ENCODE data around the gene BATF.
"Not testable (repeated sequence)": the region's sequence is repeated elsewhere in the genome, so short reads cannot be mapped to it uniquely, and the experiment has no call there.

BATF gene, protein sequence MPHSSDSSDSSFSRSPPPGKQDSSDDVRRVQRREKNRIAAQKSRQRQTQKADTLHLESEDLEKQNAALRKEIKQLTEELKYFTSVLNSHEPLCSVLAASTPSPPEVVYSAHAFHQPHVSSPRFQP

DNA sequence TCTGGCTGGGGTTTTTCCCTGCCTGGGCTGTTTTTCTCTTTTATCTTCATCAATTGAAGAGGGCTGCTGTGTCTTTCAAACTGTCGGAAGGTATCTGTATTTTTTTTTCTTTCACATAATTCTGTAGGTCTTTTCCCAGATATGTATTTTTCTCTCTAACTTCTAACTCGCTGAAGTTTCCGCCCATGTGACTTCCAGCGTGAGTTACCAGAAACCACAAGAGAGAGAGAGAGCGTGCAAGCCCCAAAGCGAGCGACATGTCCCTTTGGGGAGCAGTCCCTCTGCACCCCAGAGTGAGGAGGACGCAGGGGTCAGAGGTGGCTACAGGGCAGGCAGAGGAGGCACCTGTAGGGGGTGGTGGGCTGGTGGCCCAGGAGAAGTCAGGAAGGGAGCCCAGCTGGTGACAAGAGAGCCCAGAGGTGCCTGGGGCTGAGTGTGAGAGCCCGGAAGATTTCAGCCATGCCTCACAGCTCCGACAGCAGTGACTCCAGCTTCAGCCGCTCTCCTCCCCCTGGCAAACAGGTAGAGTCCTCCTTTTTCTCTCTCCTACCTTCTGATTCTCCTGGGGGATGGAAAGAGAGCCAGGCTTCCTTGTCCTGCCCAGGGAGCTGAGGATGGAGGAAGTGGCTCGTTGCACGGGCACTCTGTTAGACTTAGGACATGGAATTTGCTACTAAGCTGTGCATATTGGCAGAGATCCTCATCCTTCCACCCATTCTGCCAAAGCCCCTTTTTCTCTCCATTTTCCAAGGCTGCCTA lies at the start of gene BATF:
Gene BATF (plus strand): TSS at position 246 of the 759 bp plus-strand sequence. CDS start 214 bp downstream, at position 460.
- TF ChIP-seq POLR2A (IDR thresholded peaks at IDR 0.05; ENCODE audit: low read length) = peak; percentile 67
- no peak for TF ChIP-seq GATA1 (IDR thresholded peaks at IDR 0.05; ENCODE audit: low read depth, low read length)
- DNase-seq = peak; percentile 17 to 33

DNA sequence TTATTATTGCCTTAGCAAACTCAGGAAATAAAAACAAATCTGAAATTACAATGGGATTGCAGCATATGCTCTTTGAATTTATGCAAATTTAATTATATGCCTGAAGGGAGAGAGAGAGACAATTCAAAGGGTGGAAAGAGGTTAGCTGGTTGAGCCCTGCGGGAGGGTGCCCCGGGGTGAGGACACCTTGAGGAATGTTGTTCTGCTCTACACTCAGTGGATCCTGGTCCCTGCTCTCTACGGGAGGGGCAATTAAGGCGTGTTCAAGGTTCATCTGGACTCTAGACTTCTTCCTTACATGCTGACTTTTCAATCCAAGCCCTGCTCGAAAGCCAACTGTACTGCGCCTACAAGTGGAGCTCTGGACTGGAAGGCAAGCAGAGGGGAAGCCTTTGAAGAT lies 48.1 kb upstream of the BATF start:
- DNase-seq = not testable (repeated sequence)

DNA sequence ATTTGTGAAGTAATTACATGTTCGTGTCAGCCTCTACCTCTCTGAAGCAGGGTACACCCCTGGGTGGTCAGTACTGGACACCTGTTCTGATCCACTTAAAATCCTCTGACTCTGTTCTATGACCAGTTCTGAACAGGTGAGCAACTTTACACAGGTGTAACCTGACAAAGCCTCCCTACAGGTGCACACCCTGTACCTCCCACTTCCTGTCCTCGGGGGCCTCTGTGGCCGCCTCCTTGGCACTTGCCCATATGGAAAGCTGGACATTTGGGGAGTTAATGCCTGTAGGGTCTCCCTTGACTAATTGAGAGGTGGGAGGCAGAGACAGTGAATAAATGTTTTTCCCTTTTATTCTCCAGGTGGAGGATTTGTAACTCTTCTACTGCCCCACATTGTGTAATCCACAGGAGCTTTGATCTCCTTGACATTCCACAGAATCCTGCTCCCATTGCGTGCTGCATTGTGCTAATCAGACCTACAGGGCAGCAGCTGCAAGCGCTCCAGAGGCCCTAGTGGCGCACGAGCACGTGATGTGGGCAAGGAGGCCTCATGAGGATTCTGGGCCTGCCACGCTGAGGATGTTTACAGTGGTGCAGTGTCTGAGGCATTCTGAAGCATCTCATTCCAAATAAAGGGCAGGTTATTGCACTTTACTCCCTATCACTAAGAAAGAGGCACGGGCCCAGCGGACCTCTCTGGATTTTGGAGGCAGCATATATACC lies 45.8 kb upstream of the BATF start:
- no peak for DNase-seq
- TF ChIP-seq GATA1 (IDR thresholded peaks at IDR 0.05; ENCODE audit: low read depth, low read length) (no peak), POLR2A (IDR thresholded peaks at IDR 0.05; ENCODE audit: low read length) (no peak)

DNA sequence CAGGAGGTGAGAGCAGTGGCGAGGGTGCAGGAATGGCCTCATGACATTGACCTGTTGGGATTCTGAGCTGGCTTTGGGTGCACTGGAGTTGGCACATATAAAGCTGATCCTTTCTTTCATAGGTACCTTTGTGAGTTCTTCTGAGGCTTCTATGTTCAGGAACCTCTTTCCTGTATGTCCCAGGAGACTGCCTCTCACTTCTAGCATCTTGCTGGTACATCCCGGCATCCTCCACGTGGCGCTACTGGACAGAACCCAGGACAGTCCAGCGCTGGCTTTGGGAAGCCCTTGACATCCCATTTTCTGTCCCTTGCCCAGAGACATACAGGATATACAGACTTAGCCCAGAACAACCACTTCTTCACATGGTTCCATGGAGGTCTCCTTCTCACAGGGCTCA lies 44.4 kb upstream of the BATF start:
- TF ChIP-seq POLR2A (IDR thresholded peaks at IDR 0.05; ENCODE audit: low read length) = no peak
- TF ChIP-seq GATA1 (IDR thresholded peaks at IDR 0.05; ENCODE audit: low read depth, low read length) = no peak

DNA sequence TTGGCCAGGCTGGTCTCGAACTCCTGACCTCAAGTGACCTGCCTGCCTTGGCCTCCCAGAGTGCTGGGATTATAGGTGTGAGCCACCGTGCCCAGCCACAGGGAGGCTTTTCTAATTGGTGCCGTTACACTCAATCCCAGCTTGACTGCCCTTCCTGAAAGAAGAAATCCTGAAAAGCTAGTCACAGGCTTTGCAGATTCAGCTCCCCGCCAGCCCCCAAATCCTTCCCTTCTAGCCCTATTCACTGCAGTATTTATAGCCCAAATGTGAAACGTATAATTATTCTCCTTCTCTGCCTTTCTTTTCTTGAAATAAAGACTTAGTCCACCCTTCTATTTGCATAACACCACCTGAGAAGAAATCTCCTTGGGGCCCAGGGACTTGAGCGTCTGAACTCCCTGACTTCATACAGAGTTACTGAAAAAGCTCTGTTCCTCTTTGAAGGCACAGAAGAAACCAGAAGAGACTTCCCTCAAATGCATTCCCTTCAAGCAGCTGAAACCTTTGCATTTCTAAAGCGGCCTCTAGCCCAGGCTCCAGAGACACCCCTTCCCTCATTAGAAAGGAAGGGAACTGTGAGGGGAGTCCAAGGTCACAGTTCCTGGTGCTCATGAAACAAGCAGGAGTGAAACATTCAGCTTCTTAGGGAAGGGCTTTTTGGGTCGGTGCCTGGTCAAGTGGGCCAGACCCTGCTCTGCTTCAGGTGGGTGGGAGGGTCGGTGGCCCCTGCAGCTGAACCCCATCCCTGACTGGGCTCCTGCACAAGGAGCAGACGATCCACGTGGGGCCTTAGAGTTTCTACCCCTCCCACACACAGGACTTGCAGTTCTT lies 42.3 kb upstream of the BATF start:
- no peak for TF ChIP-seq POLR2A (IDR thresholded peaks at IDR 0.05; ENCODE audit: low read length)
- no peak for TF ChIP-seq GATA1 (IDR thresholded peaks at IDR 0.05; ENCODE audit: low read depth, low read length)
- no peak for DNase-seq

More for the DNA sequence above, 44.4 kb upstream of the BATF start:
- DNase-seq = no peak

DNA sequence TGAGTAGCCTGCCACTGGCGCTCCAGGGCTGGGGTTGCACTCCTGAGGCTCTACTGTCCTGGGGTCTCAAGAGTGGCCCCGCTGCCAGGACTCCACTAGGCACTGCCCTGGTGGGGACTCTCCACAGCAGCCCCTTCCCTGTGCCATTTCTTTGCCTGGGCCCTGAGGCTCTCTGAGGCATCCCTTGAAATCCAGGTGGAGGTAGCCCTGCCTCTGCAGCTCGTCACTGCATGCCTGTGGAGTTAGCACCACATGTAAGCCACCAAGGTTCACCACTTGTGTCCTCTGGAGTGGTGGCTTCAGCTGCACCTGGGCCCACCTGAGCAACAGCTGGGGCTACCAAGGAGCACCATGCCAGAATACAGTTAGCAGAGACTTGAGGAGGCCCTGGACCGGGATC lies 39.9 kb upstream of the BATF start:
- DNase-seq = no peak
- no peak for TF ChIP-seq GATA1 (IDR thresholded peaks at IDR 0.05; ENCODE audit: low read depth, low read length)
- TF ChIP-seq POLR2A (IDR thresholded peaks at IDR 0.05; ENCODE audit: low read length) = no peak

DNA sequence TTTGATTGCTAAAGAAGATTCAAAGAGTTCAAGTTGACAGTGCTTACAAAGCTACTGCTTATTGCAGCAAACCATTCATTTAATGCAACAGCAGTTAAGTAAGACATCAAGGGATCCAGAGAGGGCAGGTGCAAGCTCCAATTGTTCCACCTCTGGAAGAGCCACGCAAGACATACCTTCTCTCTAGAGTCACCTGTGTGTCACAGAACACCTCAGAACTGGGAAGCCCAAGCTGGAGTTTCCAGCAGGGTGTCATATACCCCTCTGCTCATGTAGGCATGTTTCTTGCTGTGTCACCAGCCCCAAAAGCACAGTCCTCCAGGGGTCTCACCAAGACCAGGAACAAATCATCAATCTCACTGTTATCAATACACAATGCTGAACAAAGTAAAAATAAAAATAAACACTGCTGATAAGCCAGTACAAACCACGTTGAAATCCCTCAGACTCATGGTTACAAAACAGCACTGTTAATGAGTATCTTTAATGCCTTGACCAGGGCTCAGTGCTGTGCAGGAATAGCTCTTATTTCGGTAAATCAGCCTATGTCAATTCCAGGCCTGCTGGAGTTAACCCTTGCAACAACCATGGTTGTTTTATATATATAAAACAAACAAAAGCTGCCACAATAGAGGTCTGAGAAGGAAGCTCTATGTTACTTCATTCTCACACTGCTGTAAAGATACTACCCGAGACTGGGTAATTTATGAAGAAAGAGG lies 37.4 kb upstream of the BATF start:
- TF ChIP-seq GATA1 (IDR thresholded peaks at IDR 0.05; ENCODE audit: low read depth, low read length) = no peak
- TF ChIP-seq POLR2A (IDR thresholded peaks at IDR 0.05; ENCODE audit: low read length) = no peak
- no peak for DNase-seq

DNA sequence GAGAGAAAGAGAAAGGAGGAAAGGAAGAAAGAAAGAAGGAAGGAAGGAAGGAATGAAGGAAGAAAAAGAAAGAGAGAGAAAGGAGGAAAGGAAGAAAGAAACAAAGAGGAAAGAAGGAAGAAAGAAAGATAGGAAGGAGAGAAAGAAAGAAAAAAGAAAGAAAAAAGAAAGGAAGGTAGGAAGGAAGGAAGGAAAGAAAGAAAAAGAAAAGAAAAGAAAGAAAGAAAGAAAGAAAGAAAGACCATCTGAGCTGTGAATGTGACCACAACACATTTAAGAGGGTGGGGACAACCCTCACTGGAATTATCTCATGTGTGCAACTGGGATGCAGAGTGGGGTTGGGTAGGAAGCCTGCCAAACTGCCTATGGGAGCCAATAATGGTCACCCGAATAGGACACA lies 36.0 kb upstream of the BATF start:
- DNase-seq = peak; percentile 18 to 31
- TF ChIP-seq POLR2A (IDR thresholded peaks at IDR 0.05; ENCODE audit: low read length) (no peak), GATA1 (IDR thresholded peaks at IDR 0.05; ENCODE audit: low read depth, low read length) (no peak)

DNA sequence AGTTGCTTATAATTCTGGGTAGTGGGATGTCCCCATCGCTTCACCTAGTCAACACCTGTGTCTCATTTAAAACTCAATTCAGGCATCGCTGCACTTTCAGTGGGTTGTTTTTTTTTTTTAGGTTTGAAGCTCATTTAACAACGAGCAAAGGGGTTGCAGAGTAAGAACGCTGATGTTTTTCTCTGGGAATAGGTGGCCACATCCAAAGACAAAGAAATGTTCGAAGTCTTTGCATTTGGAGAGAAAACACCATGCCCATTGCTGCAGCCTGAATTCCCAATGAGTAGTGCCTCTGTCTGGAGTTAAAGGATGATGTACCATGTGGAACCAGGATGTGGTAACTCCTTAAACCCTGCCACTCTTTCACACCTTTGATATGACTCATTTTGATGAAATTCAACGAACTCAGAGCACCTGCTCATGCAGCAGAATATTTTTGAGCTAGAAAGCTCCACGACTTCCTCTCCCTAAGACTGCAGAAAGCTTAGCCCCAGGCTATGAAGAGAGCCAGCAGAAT lies 35.1 kb upstream of the BATF start:
- no peak for DNase-seq
- TF ChIP-seq GATA1 (IDR thresholded peaks at IDR 0.05; ENCODE audit: low read depth, low read length) (no peak), POLR2A (IDR thresholded peaks at IDR 0.05; ENCODE audit: low read length) (no peak)

DNA sequence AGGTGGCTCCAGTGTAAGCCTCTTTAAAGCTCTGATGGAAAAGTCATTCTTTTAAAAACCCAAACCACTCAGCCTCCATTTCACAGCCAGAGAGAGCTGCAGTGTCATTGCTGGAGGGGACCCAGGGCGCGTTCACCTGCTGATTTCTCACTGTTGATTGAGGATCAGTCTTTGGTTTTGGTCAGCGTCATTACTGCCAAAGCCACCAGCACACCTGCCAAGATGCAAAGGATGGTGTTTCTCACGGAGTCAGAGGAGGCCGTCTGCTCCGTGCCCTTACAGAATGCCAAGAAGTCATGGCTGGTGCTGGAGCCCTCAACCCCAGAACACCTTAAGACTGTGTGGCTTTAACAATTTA lies 32.8 kb upstream of the BATF start:
- TF ChIP-seq POLR2A (IDR thresholded peaks at IDR 0.05; ENCODE audit: low read length) (no peak), GATA1 (IDR thresholded peaks at IDR 0.05; ENCODE audit: low read depth, low read length) (no peak)
- no peak for DNase-seq

DNA sequence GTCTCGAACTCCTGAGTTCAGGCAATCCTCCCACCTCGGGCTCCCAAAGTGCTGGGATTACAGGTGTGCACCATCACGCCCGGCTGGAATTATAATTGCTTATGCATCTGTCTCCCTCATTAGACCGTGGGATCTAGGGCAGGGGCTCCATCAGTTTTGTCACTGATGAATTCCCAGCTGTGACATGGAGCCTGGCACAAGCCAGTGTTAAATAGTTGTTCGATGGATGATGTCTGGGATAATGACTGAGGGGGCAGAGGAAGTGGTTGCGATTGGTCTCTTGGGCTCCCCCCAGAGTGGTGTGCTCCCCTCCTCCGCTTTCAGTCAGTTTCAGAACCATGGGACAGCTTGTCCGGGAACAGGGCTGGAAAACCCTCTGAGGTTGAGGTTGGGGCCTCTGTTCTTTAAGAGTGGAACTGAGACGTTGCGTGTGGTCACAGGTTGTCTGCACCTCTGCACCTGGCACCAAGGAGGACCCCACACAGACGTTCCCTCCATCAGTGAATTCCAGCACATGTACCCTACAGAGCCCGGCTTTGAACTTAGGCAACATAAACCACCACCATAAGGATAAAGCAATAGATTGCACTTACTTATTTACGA lies 30.8 kb upstream of the BATF start:
- no peak for TF ChIP-seq POLR2A (IDR thresholded peaks at IDR 0.05; ENCODE audit: low read length)
- no peak for DNase-seq

DNA sequence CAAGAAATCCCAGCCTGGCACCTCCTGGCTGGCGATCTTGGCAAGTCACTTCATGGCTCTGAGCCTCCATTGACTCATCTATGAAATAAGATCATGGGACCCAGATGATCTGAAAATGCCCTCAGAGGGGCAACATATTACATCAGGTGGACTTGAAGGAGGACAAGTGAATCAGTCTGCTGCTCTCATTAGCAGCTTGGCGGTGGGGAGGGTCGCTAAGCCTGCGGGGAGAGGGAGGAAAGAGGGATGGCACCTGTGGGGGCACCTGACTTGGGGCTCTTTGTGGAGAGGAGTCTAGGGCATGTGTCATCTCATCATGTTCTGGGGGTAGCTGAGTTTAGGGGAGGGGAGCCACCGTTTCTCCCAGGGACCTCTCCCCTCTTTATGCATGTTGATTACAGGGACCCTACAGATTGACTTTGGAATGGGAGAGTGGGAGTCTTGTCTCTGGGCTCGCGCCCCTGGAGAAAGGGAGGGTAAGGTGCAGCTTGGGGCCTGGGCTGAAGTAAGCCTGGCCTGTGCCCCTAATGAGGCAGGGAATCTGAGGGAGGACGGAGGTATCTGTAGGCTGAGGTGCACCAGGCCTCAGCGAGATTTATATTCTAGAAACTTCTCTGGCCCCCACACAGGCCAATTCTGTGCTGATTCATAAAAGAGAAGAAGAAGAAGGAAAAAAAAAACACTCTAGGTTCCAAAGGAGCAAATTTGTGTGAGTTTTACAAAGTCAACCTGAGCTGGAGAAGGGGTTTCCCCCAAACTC lies 29.3 kb upstream of the BATF start:
- no peak for DNase-seq
- TF ChIP-seq POLR2A (IDR thresholded peaks at IDR 0.05; ENCODE audit: low read length) = no peak
- no peak for TF ChIP-seq GATA1 (IDR thresholded peaks at IDR 0.05; ENCODE audit: low read depth, low read length)

Data from erythroblast (primary cell).